Activated T-cell treated with anti-CD3 and anti-CD28 coated beads for 48 hours (primary cell): Measurements from ENCODE around the gene P2RX3.

Experiments used
- DNase-seq: peaks from one replicate; pipeline ENCODE4 v3.0.0-alpha.2; 2020; ENCODE audit warnings: low read depth

The P2RX3 gene

DNA sequence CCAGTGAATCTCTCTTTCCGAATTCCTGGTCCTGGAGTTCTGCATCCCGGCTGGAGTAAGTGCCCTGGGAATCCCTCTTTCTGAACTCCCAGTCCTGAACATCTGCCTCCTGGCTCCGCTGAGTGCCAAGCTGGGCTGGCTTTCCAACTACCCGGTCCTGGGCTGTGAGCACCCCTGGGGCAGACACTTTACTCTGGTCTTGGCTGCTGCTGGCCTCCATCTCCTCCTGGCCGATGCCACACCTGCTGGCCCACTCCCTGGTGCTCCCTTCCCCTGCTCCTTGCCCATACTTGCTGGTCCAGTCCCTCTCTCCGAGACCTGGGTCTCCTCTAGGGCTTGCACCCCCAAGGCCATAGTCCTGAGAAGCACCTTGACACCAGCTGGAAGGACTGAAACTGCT lies 28.1 kb upstream of the P2RX3 start:
- DNase-seq: no peak

DNA sequence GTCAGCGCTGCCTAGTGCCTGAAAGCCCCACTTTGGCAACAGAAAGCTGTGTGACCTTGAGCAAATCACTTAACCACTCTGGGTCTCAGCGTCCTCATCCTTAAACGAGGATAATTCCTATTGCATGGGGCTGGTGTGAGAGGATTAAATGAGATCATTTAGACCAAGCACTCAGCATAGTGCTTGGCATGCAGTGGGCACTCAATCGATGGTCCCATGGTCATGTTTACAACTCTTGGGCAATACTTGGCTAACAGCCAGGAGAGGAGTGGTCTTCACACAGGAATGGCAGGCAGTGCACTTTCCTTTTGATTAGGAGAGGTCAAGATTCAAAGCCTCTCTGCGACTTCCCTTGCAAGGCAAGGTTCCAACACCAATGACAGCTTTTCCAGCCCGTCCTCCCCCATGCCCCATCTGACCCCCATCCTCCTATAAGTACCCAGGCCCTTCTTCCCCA lies 27.5 kb upstream of the P2RX3 start:
- DNase-seq: no peak

GRCh38 chr11:57311109-57311936 lies 26.8 kb upstream of the P2RX3 start:
- DNase-seq: peak; percentile 72

GRCh38 chr11:57312511-57313021 lies 25.6 kb upstream of the P2RX3 start:
- DNase-seq: no peak

- no peak for DNase-seq
These were observed 24.9 kb upstream of the P2RX3 start for GRCh38 chr11:57313071-57313787.

DNA sequence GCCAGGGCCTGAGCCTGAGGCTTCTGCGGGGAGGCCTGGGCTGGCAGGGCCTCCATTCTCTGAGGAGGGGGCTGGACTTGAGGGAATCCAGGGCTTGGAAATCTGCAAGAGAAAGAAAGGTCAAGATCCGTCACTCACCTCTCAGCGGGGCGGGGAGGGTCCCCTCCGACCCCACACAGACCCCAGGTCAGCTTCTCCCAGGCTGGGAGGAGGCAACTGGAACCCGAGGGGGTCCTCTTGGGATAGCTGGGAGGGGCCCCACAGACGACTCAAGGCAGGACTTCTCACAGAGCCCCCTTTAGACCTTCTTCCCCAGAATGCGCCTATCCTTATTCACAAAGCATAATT lies 24.4 kb upstream of the P2RX3 start:
- no peak for DNase-seq

DNA sequence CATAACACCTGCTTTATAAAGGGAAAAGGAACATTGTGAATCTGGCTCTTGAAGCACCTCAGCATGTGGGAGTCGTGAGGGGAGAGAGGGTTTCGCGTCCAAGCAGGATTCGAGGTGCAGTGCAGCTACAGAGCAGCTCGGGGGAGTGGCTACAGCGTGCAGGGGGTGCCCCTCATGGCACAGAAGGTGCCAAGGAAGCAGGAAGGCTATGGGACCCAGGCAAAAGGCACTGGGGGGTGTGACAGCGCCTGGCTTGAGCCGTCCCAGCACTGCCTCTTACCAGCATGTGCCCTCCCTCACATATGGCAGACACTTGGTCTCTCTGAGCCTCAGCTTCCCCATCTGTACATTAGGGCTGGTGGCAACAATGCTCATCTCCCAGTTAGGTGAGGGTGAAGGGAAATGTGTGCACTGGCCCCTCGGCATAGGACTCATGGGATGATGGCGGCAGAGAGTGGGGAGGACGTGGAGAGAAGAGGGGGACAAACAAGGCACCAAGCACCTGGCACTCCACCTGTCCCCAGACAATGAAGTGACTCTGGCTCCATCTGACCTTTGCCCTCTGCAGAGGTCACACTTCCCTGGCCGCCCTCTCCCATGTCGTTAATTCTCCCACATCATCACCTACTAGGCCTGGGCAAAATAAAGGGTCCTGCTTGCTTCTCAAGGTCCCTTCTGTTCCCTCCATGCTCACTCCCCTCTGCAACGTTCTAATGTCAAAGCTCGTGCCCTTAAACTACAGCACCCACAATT lies 23.8 kb upstream of the P2RX3 start:
- no peak for DNase-seq

DNA sequence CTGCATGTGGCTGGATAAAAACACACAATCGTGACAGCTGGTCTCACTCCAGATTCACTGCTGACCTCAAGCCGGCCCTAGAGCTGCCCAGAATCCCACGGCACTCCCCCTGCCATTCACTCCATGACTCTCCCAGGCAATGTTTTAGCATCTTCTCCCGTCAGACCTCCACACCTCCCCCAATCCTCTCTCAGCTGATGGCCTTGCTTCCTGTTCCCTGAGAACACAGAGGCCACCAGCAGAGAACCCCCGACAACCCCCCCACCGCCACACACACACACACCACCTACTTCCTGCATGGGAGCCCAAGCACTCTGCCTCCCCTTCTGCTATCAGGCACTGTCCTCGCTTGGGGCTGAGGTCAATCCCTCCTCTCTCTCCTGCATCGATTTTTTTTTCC lies 22.7 kb upstream of the P2RX3 start:
- no peak for DNase-seq

GRCh38 chr11:57316017-57316416 lies 22.1 kb upstream of the P2RX3 start:
- no peak for DNase-seq

GRCh38 chr11:57318178-57318577 lies 20.0 kb upstream of the P2RX3 start:
- DNase-seq: no peak

DNA sequence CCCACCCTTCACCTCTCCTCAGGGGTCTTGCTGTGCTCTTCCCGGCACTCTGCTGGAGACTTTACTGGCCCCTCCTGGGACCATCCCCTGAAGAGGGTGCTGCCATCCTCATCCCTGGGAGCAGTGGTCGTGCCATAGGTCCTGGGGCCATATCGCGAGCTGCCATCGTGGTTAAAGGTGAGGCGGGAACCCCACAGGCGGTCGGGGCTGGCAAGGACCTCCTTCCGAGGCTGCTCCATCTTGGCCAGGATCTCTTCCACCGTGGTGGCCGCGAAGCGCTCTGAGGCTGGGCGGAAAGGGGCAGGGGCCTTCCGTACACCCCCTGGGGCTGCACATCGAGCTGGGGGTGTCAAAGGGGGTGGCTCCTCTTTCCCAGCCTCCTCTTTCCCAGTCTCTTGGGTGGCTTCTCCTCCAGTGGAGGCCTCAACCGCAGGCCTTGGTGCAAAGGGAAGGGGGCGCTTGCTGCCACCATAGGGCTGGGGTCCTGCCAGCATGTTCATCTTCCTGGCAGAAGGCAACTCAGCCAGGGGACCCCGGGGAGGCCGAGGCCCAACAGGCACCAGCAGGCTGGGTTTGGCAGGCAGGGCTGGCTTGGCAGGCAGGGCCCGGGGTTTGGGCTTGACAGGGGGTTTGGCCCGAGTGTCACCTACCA lies 18.0 kb upstream of the P2RX3 start:
- no peak for DNase-seq

DNA sequence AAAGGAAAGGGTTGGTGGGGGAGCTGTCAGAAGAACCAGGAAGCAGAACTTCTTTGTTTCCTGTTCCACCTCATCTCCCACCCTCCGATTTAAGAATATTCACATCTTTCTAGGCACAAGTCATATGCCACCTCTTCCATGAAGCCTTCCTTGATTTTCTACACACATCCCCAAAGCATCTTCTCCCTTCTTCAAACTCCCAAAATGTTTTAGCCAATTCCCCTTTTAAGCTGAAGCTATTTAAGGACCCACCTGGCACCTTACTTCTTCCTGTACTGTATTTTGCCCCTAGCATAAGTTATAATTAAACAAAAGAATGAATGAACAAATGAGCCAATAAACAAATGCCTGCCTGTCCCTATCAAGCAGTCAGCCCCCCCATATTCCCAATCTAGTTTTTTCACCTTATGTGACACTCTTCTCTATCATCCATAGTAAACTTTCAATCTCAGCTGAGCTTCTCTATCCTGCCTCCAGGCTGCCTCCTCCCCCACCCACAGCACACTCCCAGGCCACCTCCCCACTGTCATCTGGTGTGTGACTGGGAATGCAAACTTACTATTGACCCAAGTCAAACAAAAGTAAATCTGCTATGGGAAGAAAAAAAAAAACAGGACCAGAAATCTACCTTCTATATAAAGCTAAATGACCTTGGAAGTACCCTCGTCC lies 17.3 kb upstream of the P2RX3 start:
- no peak for DNase-seq

DNA sequence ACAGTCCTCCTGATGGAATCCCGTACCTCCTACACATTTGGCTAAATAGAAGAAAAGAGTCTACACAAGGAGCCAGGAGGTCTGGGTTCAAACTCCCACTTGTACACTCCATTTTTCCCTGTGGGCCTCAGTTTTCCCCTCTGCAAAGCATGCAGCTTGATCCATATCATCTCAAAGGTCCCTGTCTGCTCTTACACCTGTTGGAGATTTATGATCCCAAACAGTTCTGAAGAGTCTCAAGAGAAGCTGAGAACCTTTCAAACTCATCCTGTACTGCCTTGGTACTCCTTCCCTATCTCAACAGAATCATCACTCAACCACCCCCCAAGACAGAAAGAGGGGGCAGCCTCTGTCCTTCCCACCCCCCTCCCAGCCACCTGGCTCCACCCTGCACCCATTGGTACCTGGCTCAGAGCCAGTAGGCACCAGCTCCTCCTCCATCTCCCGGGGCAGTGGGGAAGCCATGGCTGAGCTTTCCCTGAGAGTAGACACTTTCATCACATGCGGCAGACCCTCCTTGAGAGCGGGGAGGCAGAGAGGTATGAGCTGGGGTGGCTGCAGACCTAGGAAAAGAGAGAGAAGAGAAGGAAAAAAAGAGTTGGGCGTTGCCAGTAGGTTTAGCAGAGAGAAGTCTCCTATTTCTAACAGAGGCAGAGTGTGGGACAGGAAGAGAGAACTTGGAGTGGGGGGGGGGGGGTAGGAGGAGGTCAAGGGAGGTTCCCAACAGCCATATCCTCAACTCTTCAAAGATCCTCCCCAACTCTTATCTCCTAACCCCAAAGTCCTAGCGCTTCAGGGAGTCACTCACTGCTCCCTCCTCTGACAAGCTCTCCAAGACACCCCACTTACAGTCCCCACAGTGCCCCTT lies 16.5 kb upstream of the P2RX3 start:
- no peak for DNase-seq

- DNase-seq: no peak
These were observed 15.6 kb upstream of the P2RX3 start for GRCh38 chr11:57322256-57323166.

- no peak for DNase-seq
These were observed 14.8 kb upstream of the P2RX3 start for GRCh38 chr11:57323167-57323854.

DNA sequence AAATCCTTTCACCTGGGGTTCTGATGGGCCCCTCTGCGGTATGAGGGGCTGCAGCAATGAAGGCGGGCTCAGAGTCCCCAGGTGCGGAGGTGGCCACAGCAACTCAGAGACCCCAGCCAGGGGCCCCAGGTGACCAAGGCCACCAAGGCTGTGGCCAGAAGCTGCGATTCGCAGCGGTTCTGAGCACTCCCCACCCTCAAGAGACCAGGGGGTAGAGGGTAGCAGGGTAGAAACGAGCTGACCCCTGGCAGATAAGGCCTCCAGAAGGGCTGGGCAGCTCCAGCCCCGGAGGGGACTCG lies 14.3 kb upstream of the P2RX3 start:
- no peak for DNase-seq

DNA sequence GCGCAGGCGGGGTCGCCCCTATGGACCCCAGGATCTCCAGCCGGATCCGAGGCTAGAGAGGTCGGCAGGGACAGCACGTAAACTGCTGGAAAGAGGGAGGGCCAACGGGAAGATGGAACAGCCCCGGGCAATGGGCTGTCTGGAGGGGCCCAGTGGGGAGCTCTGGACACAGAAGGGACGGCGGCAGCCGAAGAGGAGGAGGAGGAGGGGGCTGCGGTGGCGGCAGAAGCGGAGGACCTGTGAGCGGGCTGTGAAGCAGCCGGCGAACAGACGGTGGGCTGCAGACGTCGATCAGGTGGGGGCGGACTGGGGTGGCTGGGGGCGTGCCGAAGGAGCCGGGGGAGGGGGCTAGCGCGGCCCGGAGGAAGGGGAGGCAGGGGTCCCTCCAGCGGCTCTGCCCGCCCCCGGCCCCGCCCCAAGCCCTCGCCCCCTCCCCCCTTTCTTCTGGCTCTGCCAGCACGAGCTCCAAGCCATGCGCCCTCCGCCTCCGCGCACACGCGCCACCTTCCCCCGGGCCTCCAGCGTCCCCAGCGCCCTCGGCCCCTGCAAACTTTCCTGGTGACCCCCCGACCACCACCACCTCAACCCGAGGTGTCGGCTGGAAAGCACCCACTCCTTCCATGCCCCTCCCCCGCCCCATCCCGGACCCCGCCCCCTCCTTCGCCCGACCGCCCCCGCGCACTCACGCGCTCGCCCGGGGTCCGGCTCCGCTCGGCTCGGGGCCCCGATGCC lies 13.8 kb upstream of the P2RX3 start:
- no peak for DNase-seq
